GM12878 (cell line): ENCODE measurements around the gene SFSWAP. TPM values are rescaled to one million over a fixed set of nuclear protein-coding genes. Genes with fewer than 3 reads are reported as not detected.

Experiments
- ATAC-seq: fragments of 200-7000 bp; cut with Tn5 transposase; 3 replicates; pipeline ENCODE4 v1.9.1; 2020; ENCODE audit warnings: mild to moderate bottlenecking, moderate library complexity
- BruUV-seq: library from RNA; stranded (reverse); fragments of 400-500 nt; replicated peaks from 2 replicates; lab custom pipeline; 2021; lab: Mats Ljungman, UMichigan
- CTCF ChIA-PET: fragments of 300-600 bp; sonication (Branson Sonifier 250); formaldehyde crosslinking; extraction: SDS; loops from one replicate; lab custom pipeline; 2021; ENCODE audit warnings: inconsistent platforms; lab: Yijun Ruan, JAX
- POLR2A ChIA-PET: fragments of 350-600 bp; formaldehyde crosslinking; extraction: SDS; loops from one replicate; lab custom pipeline; 2021; ENCODE audit warnings: inconsistent platforms; lab: Charles Lee
- RAD21 ChIA-PET: fragments of 300-600 bp; sonication (Branson Sonifier 250); formaldehyde crosslinking; loops from one replicate; lab custom pipeline; 2023; ENCODE audit warnings: antibody characterized with exemption; ENCODE audit not compliant: unreplicated experiment; lab: Charles Lee
- SMC1A ChIA-PET: fragments of 300-600 bp; sonication (Branson Sonifier 250); formaldehyde crosslinking; loops from one replicate; lab custom pipeline; 2023; ENCODE audit not compliant: unreplicated experiment, uncharacterized antibody; lab: Charles Lee
- DNase-seq: peaks from one replicate; pipeline ENCODE4 v3.0.0-alpha.2; 2011; ENCODE audit warnings: low read depth, low spot score
- FAIRE-seq: peaks from 3 replicates; lab custom pipeline; 2011; peaks lifted over from hg19 to GRCh38; lab: Jason Lieb, UNC
- H2AFZ ChIP-seq: 2 replicates; pipeline ENCODE4 v1.6.0; 2011; ENCODE audit warnings: low read depth, low read length, control low read depth; ENCODE audit not compliant: control insufficient read depth
- H3K27ac ChIP-seq: 2 replicates; pipeline ENCODE4 v1.5.1; 2011; ENCODE audit warnings: control low read depth; ENCODE audit not compliant: control insufficient read depth, insufficient read depth
- H3K27me3 ChIP-seq, 2 experiments: replicated peaks in 1 of 2; 2 replicates each; pipeline versions ENCODE4 v1.6.0 to v1.6.1; 2011; ENCODE audit warnings: low read length in 1 of 2; ENCODE audit not compliant: control insufficient read depth in 2 of 2, insufficient read depth in 2 of 2
- H3K36me3 ChIP-seq, 2 experiments: 2 replicates each; pipeline ENCODE4 v1.5.1; 2011; ENCODE audit warnings: low read length in 1 of 2; ENCODE audit not compliant: control insufficient read depth in 2 of 2, insufficient read depth in 2 of 2
- H3K4me1 ChIP-seq: 2 replicates; pipeline ENCODE4 v1.6.1; 2011; ENCODE audit warnings: mild to moderate bottlenecking, low read length, moderate library complexity, mixed read lengths; ENCODE audit not compliant: control insufficient read depth, insufficient read depth
- H3K4me2 ChIP-seq: 2 replicates; pipeline ENCODE4 v1.6.0; 2011; ENCODE audit warnings: control low read depth; ENCODE audit not compliant: control insufficient read depth, insufficient read depth
- H3K4me3 ChIP-seq: fragments of 200-600 bp; sonication (generic); 2 replicates; pipeline ENCODE4 v1.5.1; 2016
- H3K79me2 ChIP-seq: 2 replicates; pipeline ENCODE4 v1.6.0; 2011; ENCODE audit warnings: low read length; ENCODE audit not compliant: control insufficient read depth, insufficient read depth
- H3K9ac ChIP-seq: 2 replicates; pipeline ENCODE4 v1.8.0; 2011; ENCODE audit warnings: low read length, control low read depth, mixed read lengths; ENCODE audit not compliant: control insufficient read depth, insufficient read depth
- H3K9me3 ChIP-seq: replicated peaks from 3 replicates; pipeline ENCODE4 v1.5.1; 2011; ENCODE audit warnings: mild to moderate bottlenecking, low read length; ENCODE audit not compliant: control insufficient read depth, insufficient read depth
- H4K20me1 ChIP-seq: 2 replicates; pipeline ENCODE4 v1.6.0; 2011; ENCODE audit not compliant: control insufficient read depth, insufficient read depth
- BMI1 ChIP-seq: fragments of 450-650 bp; IDR thresholded peaks from 2 replicates; pipeline ENCODE4 v1.6.1; 2016; ENCODE audit warnings: mild to moderate bottlenecking, moderate library complexity, borderline replicate concordance
- CBFB ChIP-seq: IDR thresholded peaks from 2 replicates; pipeline ENCODE4 v1.6.1; 2016; ENCODE audit warnings: antibody characterized with exemption, low read depth
- E2F4 ChIP-seq: IDR thresholded peaks from 2 replicates; pipeline ENCODE4 v1.6.1; 2012; ENCODE audit warnings: low read depth, low read length, improper control_type of control experiment
- HCFC1 ChIP-seq: fragments of 150-350 bp; IDR thresholded peaks from 2 replicates; pipeline ENCODE4 v1.6.1; 2014; ENCODE audit warnings: low read length
- KAT2A ChIP-seq: conservative IDR thresholded peaks from 2 replicates; pipeline ENCODE4 v1.6.1; 2011; ENCODE audit warnings: low read depth, low read length; ENCODE audit not compliant: control insufficient read depth
- KLF5 ChIP-seq: fragments of 450-650 bp; IDR thresholded peaks from 2 replicates; pipeline ENCODE4 v1.6.1; 2014; ENCODE audit warnings: mild to moderate bottlenecking; ENCODE audit not compliant: partially characterized antibody
- MLLT1 ChIP-seq: fragments of 450-650 bp; IDR thresholded peaks from 2 replicates; pipeline ENCODE4 v1.6.1; 2016; ENCODE audit warnings: mild to moderate bottlenecking
- MYB ChIP-seq: fragments of 150-350 bp; IDR thresholded peaks from 2 replicates; pipeline ENCODE4 v1.6.1; 2014; ENCODE audit warnings: mild to moderate bottlenecking, low read depth, low read length, borderline replicate concordance
- NFYB ChIP-seq: IDR thresholded peaks from 2 replicates; pipeline ENCODE4 v1.6.1; 2011; ENCODE audit warnings: low read depth, mild to moderate bottlenecking, low read length, improper control_type of control experiment, moderate library complexity; ENCODE audit not compliant: insufficient read depth
- SIN3A ChIP-seq: IDR thresholded peaks from 2 replicates; pipeline ENCODE4 v1.6.1; 2012; ENCODE audit warnings: low read depth, low read length, improper control_type of control experiment
- SMARCA5 ChIP-seq: fragments of 450-650 bp; IDR thresholded peaks from 2 replicates; pipeline ENCODE4 v1.6.1; 2017; ENCODE audit warnings: mild to moderate bottlenecking
- STAT1 ChIP-seq: fragments of 450-650 bp; conservative IDR thresholded peaks from 2 replicates; pipeline ENCODE4 v1.6.1; 2014; ENCODE audit warnings: antibody characterized with exemption, mild to moderate bottlenecking
- STAT3 ChIP-seq: IDR thresholded peaks from 2 replicates; pipeline ENCODE4 v1.6.1; 2011; ENCODE audit warnings: low read depth, low read length, improper control_type of control experiment
- SUPT20H ChIP-seq: IDR thresholded peaks from 2 replicates; pipeline ENCODE4 v1.6.1; 2011; ENCODE audit warnings: low read depth, mild to moderate bottlenecking, low read length, moderate library complexity, borderline replicate concordance; ENCODE audit not compliant: control insufficient read depth
- WGBS: methylation state at CpG from one replicate; pipeline ENCODE4 v1.1.6; 2016; ENCODE audit warnings: low lambda C conversion rate; ENCODE audit not compliant: insufficient replicate concordance, insufficient coverage; ENCODE audit errors: missing lambda C conversion rate; 5-methylcytosine and 5-hydroxymethylcytosine counted together
- in situ Hi-C: fragments of 300-500 bp; cut with MboI; formaldehyde crosslinking; loops from 9 replicates; pipeline ENCODE4 v1.14.3; 2018; ENCODE audit warnings: mixed read lengths
- intact Hi-C: fragments of 100-400 bp; cut with micrococcal nuclease; formaldehyde crosslinking; loops from one replicate; pipeline ENCODE4 v1.14.2; 2022; ENCODE audit not compliant: unreplicated experiment
- polyA plus RNA-seq, 11 experiments: library from polyadenylated mRNA; depleted of rRNA in 4 of 11; unstranded in 6 of 11; stranded (reverse) in 5 of 11; fragments of >200 nt; fragmentation: Nextera tagmentation in 4 of 11; fragmentation: Illumina TruSeq in 1 of 11; extraction: Ambion mirVana in 4 of 11; extraction: Trizol in 1 of 11; gene quantifications; 1 replicate in 1 of 11; 2 replicates in 10 of 11; pipeline versions ENCODE4 v1.2.1 to v1.2.3, GENCODE V29; 2011 to 2016; ENCODE audit warnings: inconsistent platforms in 2 of 11, missing spikeins in 2 of 11, low read depth in 1 of 11
- total RNA-seq, 4 experiments: library from RNA; depleted of rRNA in 3 of 4; stranded (reverse); fragments of >200 nt in 3 of 4; fragmentation: Illumina TruSeq in 1 of 4; extraction: Trizol in 1 of 4; gene quantifications; 2 replicates each; pipeline versions ENCODE4 v1.2.1 to v1.2.3, GENCODE V29; 2013 to 2021
- TF ChIP-seq, protein P1 (sequence below): fragments of 450-650 bp; IDR thresholded peaks from 2 replicates; pipeline ENCODE4 v1.6.1; 2017; ENCODE audit warnings: mild to moderate bottlenecking

Gene SFSWAP
- total and polyA plus RNA-seq, 10 of the 15 experiments (the other 5 are each of a cell fraction or from before 2014, with no cell fraction given) = 1.8 to 48.6 (median 25.0) TPM

GRCh38 chr12:131793243-131794022 lies 82.5 kb downstream of the SFSWAP start (continued):
- TF ChIP-seq, protein P1, sequence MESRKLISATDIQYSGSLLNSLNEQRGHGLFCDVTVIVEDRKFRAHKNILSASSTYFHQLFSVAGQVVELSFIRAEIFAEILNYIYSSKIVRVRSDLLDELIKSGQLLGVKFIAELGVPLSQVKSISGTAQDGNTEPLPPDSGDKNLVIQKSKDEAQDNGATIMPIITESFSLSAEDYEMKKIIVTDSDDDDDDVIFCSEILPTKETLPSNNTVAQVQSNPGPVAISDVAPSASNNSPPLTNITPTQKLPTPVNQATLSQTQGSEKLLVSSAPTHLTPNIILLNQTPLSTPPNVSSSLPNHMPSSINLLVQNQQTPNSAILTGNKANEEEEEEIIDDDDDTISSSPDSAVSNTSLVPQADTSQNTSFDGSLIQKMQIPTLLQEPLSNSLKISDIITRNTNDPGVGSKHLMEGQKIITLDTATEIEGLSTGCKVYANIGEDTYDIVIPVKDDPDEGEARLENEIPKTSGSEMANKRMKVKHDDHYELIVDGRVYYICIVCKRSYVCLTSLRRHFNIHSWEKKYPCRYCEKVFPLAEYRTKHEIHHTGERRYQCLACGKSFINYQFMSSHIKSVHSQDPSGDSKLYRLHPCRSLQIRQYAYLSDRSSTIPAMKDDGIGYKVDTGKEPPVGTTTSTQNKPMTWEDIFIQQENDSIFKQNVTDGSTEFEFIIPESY = no peak
- TF ChIP-seq KLF5 (no peak), STAT1 (no peak), CBFB (no peak), MYB (no peak)

- intact Hi-C loops (no loop called here), in situ Hi-C loops (no loop called here)
- no peak overlapping the region for H3K4me3 ChIP-seq
- no peak overlapping the region for H3K9ac ChIP-seq
- no TSS peak for BruUV-seq
- no peak for FAIRE-seq
- H3K27me3 ChIP-seq = no peaks in the 10 kb centered on the region
- H4K20me1 ChIP-seq = no peaks in the 10 kb centered on the region
- TF ChIP-seq SMARCA5 (no peak), BMI1 (no peak), NFYB (no peak), STAT3 (no peak), MLLT1 (no peak), KAT2A (no peak), HCFC1 (no peak), SUPT20H (no peak), E2F4 (no peak), SIN3A (no peak)
- H3K79me2 ChIP-seq = no peaks in the 10 kb centered on the region
- H2AFZ ChIP-seq = no peak overlapping the region
- POLR2A ChIA-PET = no interaction called here
- H3K4me1 ChIP-seq = no peaks in the 10 kb centered on the region
- SMC1A ChIA-PET = no interaction called here
- ATAC-seq = no peak
- no peak overlapping the region for H3K27ac ChIP-seq
- H3K9me3 ChIP-seq = no peaks in the 10 kb centered on the region
- no peak for DNase-seq
- H3K36me3 ChIP-seq = peaks cover 4 to 13% of the 10 kb centered on the region in 2 experiments
- H3K4me2 ChIP-seq = no peak overlapping the region
- RAD21 ChIA-PET = no interaction called here
- 96% methylated on average over 7 of the region's 7 CpGs for WGBS
- CTCF ChIA-PET = interaction anchor here (0.6 kb wide), 1 partner anchor 881 kb away, joined by 3 read pairs; no protein-coding TSS in a partner anchor
Observed at GRCh38 chr12:131794061-131794460, 83.2 kb downstream of the SFSWAP start.
